MCF 10A (cell line): ENCODE results near the gene CRYZ. TPM values are rescaled to one million over a fixed set of nuclear protein-coding genes. Genes with fewer than 3 reads are reported as not detected.

Source experiments
- BruUV-seq: library from RNA; stranded (reverse); fragments of 400-500 nt; replicated peaks from 2 replicates; lab custom pipeline; 2021; lab: Mats Ljungman, UMichigan
- CTCF ChIA-PET: fragments of 300-600 bp; sonication (Branson Sonifier 250); formaldehyde crosslinking; extraction: SDS; loops from one replicate; lab custom pipeline; 2021; ENCODE audit warnings: antibody characterized with exemption, inconsistent platforms; lab: Yijun Ruan, JAX
- POLR2A ChIA-PET: fragments of 300-600, 350-650 bp; sonication (Branson Sonifier 250); formaldehyde crosslinking; extraction: SDS; loops from one replicate; lab custom pipeline; 2020; ENCODE audit warnings: antibody characterized with exemption, inconsistent platforms; lab: Yijun Ruan, JAX
- DNase-seq: peaks from one replicate; pipeline ENCODE4 v3.0.0-alpha.2; 2018; ENCODE audit not compliant: unreplicated experiment
- H3K27ac Mint-ChIP-seq: one replicate; pipeline ENCODE4 v1.8.0; 2022; ENCODE audit warnings: mild to moderate bottlenecking, low read depth, mixed read lengths; ENCODE audit not compliant: unreplicated experiment
- H3K27me3 Mint-ChIP-seq: one replicate; pipeline ENCODE4 v1.8.0; 2022; ENCODE audit warnings: mixed read lengths; ENCODE audit not compliant: insufficient read depth, unreplicated experiment
- H3K36me3 Mint-ChIP-seq: one replicate; pipeline ENCODE4 v1.8.0; 2022; ENCODE audit warnings: mild to moderate bottlenecking, moderate library complexity, mixed read lengths; ENCODE audit not compliant: insufficient read depth, unreplicated experiment
- H3K4me1 Mint-ChIP-seq: one replicate; pipeline ENCODE4 v1.8.0; 2022; ENCODE audit warnings: mixed read lengths; ENCODE audit not compliant: insufficient read depth, unreplicated experiment
- H3K4me3 Mint-ChIP-seq: one replicate; pipeline ENCODE4 v1.8.0; 2022; ENCODE audit warnings: mild to moderate bottlenecking, moderate library complexity, mixed read lengths; ENCODE audit not compliant: unreplicated experiment
- H3K9me3 Mint-ChIP-seq: one replicate; pipeline ENCODE4 v1.8.0; 2022; ENCODE audit warnings: mixed read lengths; ENCODE audit not compliant: unreplicated experiment
- intact Hi-C: fragments of 100-400 bp; cut with micrococcal nuclease; formaldehyde crosslinking; loops from 2 replicates; pipeline ENCODE4 v1.14.1; 2022
- total RNA-seq: library from RNA; stranded (reverse); gene quantifications from 2 replicates; pipeline ENCODE4 v1.2.3, GENCODE V29; 2022
- TF ChIP-seq, protein P1 (sequence below): fragments of 200-600 bp; IDR thresholded peaks from one replicate; pipeline ENCODE4 v1.8.0; 2022; ENCODE audit warnings: antibody characterized with exemption, mild to moderate bottlenecking; ENCODE audit not compliant: unreplicated experiment

Gene CRYZ
- total RNA-seq, 1 experiment from 2014 or later, result 5.8 TPM

DNA sequence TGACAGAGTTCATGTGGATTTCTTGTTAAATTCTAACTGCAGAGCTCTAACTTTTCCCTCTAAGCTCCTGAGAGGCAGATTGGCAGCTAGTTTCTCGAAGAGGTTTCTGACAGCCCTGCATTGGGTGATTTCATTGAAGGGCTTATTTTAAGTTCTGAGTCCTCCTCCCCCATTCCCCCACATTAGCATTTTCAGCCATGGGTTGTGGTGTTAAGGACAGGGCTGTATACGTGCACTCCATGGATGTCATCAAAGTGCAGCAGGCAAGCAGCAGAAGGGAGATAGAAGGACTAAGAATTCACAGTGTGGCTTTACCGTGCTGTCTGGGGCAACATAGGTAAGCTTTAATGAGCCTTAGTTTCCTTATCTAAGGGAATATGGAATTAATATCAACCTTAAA, 19.0 kb downstream of the CRYZ start:
- no peaks in the 10 kb centered on the region for H3K4me1 Mint-ChIP-seq
- no peak overlapping the region for H3K27ac Mint-ChIP-seq
- H3K9me3 Mint-ChIP-seq, result no peaks in the 10 kb centered on the region
- TF ChIP-seq, protein P1, sequence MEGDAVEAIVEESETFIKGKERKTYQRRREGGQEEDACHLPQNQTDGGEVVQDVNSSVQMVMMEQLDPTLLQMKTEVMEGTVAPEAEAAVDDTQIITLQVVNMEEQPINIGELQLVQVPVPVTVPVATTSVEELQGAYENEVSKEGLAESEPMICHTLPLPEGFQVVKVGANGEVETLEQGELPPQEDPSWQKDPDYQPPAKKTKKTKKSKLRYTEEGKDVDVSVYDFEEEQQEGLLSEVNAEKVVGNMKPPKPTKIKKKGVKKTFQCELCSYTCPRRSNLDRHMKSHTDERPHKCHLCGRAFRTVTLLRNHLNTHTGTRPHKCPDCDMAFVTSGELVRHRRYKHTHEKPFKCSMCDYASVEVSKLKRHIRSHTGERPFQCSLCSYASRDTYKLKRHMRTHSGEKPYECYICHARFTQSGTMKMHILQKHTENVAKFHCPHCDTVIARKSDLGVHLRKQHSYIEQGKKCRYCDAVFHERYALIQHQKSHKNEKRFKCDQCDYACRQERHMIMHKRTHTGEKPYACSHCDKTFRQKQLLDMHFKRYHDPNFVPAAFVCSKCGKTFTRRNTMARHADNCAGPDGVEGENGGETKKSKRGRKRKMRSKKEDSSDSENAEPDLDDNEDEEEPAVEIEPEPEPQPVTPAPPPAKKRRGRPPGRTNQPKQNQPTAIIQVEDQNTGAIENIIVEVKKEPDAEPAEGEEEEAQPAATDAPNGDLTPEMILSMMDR, result no peak
- POLR2A ChIA-PET, result no interaction called here
- no peaks in the 10 kb centered on the region for H3K27me3 Mint-ChIP-seq
- no TSS peak for BruUV-seq
- CTCF ChIA-PET, result interaction anchor here (0.6 to 3.0 kb wide), 2 partner anchors 24 to 1308 kb away, joined by 3 to 13 read pairs; no protein-coding TSS in a partner anchor
- peaks cover 9% of the 10 kb centered on the region for H3K36me3 Mint-ChIP-seq
- DNase-seq, result no peak
- intact Hi-C loops, result no loop called here
- no peak overlapping the region for H3K4me3 Mint-ChIP-seq

DNA sequence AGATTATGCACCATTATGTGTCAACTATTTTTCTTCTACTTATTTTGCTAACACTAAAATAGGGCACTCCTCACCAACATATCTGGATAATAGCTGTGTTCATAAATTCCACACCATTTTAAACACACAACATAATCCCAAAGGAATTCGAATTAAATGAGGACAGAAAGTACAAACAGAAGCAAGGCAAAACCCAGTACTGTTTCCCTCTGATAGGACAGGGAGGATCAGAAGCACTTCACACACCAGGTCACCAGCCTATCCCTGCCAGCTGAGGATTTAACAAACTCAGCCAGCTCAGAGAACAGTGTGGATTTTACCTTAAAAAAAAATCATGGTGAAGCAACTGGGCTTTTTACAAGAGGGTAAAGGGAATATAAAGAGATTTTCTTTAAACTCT, 20.0 kb downstream of the CRYZ start:
- Mint-ChIP-seq H3K4me3 (no peak overlapping the region), H3K9me3 (no peaks in the 10 kb centered on the region), H3K27ac (no peak overlapping the region), H3K4me1 (no peaks in the 10 kb centered on the region), H3K27me3 (no peaks in the 10 kb centered on the region), H3K36me3 (peaks cover 12% of the 10 kb centered on the region)
- TF ChIP-seq, protein P1, result no peak
- ChIA-PET CTCF (interaction anchor here (3.0 kb wide), 1 partner anchor 23 kb away, joined by 13 read pairs; no protein-coding TSS in a partner anchor), POLR2A (interaction anchor here (1.2 kb wide), 1 partner anchor 21 kb away, joined by 5 read pairs; no protein-coding TSS in a partner anchor)
- DNase-seq, result no peak
- intact Hi-C loops, result no loop called here
- no TSS peak for BruUV-seq

DNA sequence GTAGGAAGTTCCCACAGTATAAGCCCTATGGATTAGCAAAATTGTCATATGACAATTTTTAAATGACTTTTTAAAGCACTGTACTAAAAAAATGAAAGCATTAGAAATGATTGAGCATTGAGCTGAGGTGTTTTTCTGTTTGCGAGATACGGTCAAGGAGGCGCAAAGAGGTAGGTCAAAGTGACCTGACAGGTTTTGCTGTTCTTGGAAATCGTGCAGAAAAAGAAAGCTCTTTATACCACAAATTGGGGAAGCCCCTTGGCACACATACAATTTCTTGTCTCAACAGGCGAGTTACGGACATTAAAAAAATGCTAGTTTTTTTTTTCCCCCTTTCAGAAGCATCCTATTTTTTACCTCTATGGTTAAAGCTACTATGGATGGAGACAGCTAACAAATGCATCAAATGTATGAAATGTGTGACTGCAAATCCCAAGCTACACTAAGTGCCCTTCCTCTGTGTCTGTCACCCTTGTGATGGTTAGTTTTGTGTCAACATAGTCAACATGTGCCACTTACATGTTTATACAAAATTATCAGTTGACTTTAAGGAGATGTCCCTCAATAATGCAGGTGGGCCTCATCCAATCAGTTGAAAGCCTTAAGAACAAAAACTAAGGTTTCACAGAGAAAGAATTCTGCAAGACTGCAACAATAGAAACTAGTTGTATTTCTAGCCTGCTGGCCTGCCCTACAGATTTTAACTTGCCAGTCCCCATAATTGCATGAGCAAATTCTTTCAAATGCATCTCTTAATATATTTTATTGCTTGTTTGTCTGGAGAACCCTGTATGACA, 29.3 kb downstream of the CRYZ start:
- intact Hi-C loops, result loop anchor here (1.0 kb wide), 1 partner anchor 48 kb away; no protein-coding TSS in a partner anchor
- Mint-ChIP-seq H3K4me1 (no peaks in the 10 kb centered on the region), H3K9me3 (no peaks in the 10 kb centered on the region), H3K27ac (no peak overlapping the region), H3K4me3 (no peak overlapping the region), H3K36me3 (peaks cover 28% of the 10 kb centered on the region), H3K27me3 (no peaks in the 10 kb centered on the region)
- no peak for DNase-seq
- BruUV-seq, result no TSS peak
- ChIA-PET CTCF (interaction anchor here (0.6 to 1.6 kb wide), 2 partner anchors 27 to 479 kb away, joined by 3 to 4 read pairs; no protein-coding TSS in a partner anchor), POLR2A (interaction anchor here (0.7 kb wide), 1 partner anchor 1583 kb away, joined by 3 read pairs; no protein-coding TSS in a partner anchor)
- TF ChIP-seq, protein P1, result no peak

DNA sequence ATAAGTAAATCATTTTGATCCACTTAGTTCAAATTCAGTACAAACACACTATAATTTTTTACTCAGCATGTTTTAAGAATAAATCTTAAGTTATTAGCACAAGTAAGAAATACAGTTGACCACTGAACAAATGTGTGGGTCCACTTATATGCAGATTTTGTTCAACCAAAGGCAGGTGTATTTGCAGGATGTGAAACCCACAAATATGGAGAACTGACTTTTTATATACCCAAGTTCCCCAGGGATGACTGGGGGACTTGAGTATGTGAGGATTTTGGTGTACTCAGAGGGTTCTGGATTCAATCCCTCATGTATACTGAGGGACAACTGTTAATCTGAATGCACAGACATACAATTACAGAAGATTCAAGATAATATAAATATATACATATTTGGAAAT, 33.5 kb downstream of the CRYZ start:
- TF ChIP-seq, protein P1, result no peak
- Mint-ChIP-seq H3K4me1 (no peaks in the 10 kb centered on the region), H3K27ac (no peak overlapping the region), H3K4me3 (no peak overlapping the region), H3K36me3 (peaks cover 19% of the 10 kb centered on the region), H3K27me3 (no peaks in the 10 kb centered on the region), H3K9me3 (no peaks in the 10 kb centered on the region)
- intact Hi-C loops, result no loop called here
- no peak for DNase-seq
- POLR2A ChIA-PET, result no interaction called here
- CTCF ChIA-PET, result interaction anchor here (0.9 kb wide), 1 partner anchor 9 kb away, joined by 3 read pairs; no protein-coding TSS in a partner anchor
- no TSS peak for BruUV-seq
